Adrenal gland (tissue), 12 donors: ENCODE measurements around the gene INPP4B. TPM values are rescaled to one million over a fixed set of nuclear protein-coding genes. Genes with fewer than 3 reads are reported as not detected.

Experiments
- DNase-seq, 7 donors: peaks; one replicate each; pipeline ENCODE4 v3.0.0-alpha.2; 2019 to 2020
- H3K27ac ChIP-seq, 5 donors: fragments of 200-600 bp; sonication (generic) in 4 of 5; 1 replicate in 3 of 5; 2 replicates in 2 of 5; pipeline versions ENCODE4 v1.5.1 to v1.8.0; 2016 to 2020; ENCODE audit warnings: mild to moderate bottlenecking in 1 of 5
- H3K27me3 ChIP-seq: fragments of 200-600 bp; 2 replicates; pipeline ENCODE4 v1.8.0; 2021
- H3K36me3 ChIP-seq, 2 donors: fragments of 200-600 bp; replicated peaks in 1 of 2; 1 replicate in 1 of 2; 2 replicates in 1 of 2; pipeline versions ENCODE4 v1.5.1 to v1.8.0; 2018 to 2022
- H3K4me1 ChIP-seq, 2 donors: fragments of 200-600 bp; replicated peaks in 1 of 2; 1 replicate in 1 of 2; 2 replicates in 1 of 2; pipeline versions ENCODE4 v1.5.1 to v1.8.0; 2018 to 2021
- H3K4me3 ChIP-seq, 4 donors: fragments of 200-600 bp; sonication (generic) in 3 of 4; one replicate each; pipeline ENCODE4 v1.5.1; 2016 to 2018
- H3K9me3 ChIP-seq, 3 donors: fragments of 200-600 bp; sonication (generic) in 1 of 3; replicated peaks in 1 of 3; 1 replicate in 2 of 3; 2 replicates in 1 of 3; pipeline versions ENCODE4 v1.5.1 to v1.8.0; 2016 to 2021
- POLR2A ChIP-seq, 2 donors: fragments of 450-650 bp; IDR thresholded peaks; one replicate each; pipeline ENCODE4 v1.6.1; 2017; ENCODE audit warnings: antibody characterized with exemption in 2 of 2, mild to moderate bottlenecking in 2 of 2, moderate library complexity in 1 of 2
- WGBS, 4 donors: extraction: QIAGEN DNeasy Blood & Tissue Kit in 2 of 4; methylation state at CpG; one replicate each; pipeline versions ENCODE4 v1.1.5 to v1.1.7; 2013 to 2017; 5-methylcytosine and 5-hydroxymethylcytosine counted together
- intact Hi-C, 2 donors: fragments of 100-400 bp; cut with DNase I; formaldehyde crosslinking; loops; one replicate each; pipeline versions ENCODE4 v1.14.1 to v1.15.0; 2022 to 2023
- polyA plus RNA-seq, 3 donors: library from polyadenylated mRNA; stranded (reverse); fragments of 200-250 nt in 2 of 3; fragments of 350-450 nt in 1 of 3; fragmentation: Illumina TruSeq in 1 of 3; extraction: RNeasy Lipid Tissue Mini Kit (QIAGEN cat#74804) in 1 of 3; gene quantifications; one replicate each; pipeline ENCODE4 v1.2.3, GENCODE V29; 2013 to 2014
- total RNA-seq, 9 donors: library from RNA; depleted of rRNA in 4 of 9; stranded (reverse); fragments of >200 nt in 4 of 9; fragments of 120-200 nt in 1 of 9; fragmentation: NEBNext Ultra II Directional in 1 of 9; extraction: Animal tissue kit (Norgen Biotek cat#: 25700) in 1 of 9; gene quantifications; one replicate each; pipeline versions ENCODE4 v1.1.0 to v1.2.4, GENCODE V29; 2013 to 2023
- TF ChIP-seq, protein P1 (sequence below), 6 experiments: fragments of 450-650 bp in 4 of 6; fragments of 200-600 bp in 2 of 6; sonication (generic) in 1 of 6; IDR thresholded peaks; 1 replicate in 5 of 6; 2 replicates in 1 of 6; pipeline versions ENCODE4 v1.5.1 to v1.8.0; 2016 to 2021; ENCODE audit warnings: antibody characterized with exemption in 6 of 6, mild to moderate bottlenecking in 2 of 6, moderate library complexity in 1 of 6
- donor health status: healthy with polysubstance abuse.
- donor health status: Bipolar disorder and iron deficiency.
- donor health status: DM: yes; HTN: yes; CAD: no.
- donor health status: DM: no; HTN: no; CAD: no.
- donor health status: DM: no; HTN: no; CAD: no.
- donor health status: DM: yes; HTN: yes; CAD: no.

Gene INPP4B
- total and polyA plus RNA-seq, 12 donors, result 2.2 to 21.6 (median 11.8) TPM

DNA sequence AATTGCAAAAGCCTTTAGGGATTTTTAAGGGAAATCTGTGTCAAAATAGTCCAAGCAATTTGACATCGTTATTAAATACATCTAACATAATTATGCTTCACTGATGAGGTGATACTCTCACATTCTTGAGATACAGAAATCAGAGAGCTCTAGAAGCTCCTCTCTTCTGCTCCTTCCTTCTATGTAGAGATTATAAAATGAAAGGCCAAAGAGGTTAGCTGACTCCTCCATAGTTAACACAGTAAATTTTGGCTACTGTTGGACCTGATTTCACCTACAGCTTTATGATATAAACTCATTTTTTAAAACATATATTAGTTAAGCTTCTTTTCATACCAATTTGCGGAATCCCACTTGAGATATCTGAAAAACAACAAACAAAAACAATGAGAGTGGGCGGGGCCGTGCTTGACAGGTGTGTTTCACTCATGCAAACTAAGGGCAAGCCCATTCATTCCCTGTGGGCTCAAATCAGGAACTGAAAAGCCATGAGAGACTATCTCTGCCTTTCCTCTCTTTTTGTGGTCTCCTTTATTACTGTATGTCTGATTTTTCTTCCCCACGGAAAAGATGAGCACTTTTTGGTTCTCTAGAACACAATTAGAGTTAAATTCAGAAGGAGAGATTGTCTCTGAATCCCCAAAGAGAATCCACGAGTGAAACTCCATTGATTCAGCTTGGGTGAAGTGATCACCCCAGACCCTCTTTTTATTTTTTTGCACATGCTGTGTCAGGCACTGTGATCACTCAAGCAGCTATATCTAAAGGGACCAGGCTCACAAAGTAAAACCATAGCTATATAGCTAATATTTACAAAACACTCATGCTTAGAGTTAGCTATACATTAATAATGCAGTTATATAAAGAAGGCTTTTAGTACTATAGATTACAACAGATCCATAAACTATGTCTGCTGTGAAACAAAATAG lies 643.4 kb downstream of the INPP4B start:
- intact Hi-C loops, result no loop called here
- DNase-seq, result no peak
- Histone ChIP-seq H3K36me3 (no peaks in the 10 kb centered on the region), H3K27ac (no peak overlapping the region), H3K9me3 (no peaks in the 10 kb centered on the region), H3K4me1 (no peaks in the 10 kb centered on the region), H3K27me3 (no peaks in the 10 kb centered on the region), H3K4me3 (no peak overlapping the region)
- TF ChIP-seq, protein P1, sequence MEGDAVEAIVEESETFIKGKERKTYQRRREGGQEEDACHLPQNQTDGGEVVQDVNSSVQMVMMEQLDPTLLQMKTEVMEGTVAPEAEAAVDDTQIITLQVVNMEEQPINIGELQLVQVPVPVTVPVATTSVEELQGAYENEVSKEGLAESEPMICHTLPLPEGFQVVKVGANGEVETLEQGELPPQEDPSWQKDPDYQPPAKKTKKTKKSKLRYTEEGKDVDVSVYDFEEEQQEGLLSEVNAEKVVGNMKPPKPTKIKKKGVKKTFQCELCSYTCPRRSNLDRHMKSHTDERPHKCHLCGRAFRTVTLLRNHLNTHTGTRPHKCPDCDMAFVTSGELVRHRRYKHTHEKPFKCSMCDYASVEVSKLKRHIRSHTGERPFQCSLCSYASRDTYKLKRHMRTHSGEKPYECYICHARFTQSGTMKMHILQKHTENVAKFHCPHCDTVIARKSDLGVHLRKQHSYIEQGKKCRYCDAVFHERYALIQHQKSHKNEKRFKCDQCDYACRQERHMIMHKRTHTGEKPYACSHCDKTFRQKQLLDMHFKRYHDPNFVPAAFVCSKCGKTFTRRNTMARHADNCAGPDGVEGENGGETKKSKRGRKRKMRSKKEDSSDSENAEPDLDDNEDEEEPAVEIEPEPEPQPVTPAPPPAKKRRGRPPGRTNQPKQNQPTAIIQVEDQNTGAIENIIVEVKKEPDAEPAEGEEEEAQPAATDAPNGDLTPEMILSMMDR (IDR thresholded peaks at IDR 0.05), result no peak
- no peak for TF ChIP-seq POLR2A (IDR thresholded peaks at IDR 0.05)
- WGBS, 4 donors, result 89 to 91% (median 90%) methylated on average over 6 of the region's 6 CpGs

DNA sequence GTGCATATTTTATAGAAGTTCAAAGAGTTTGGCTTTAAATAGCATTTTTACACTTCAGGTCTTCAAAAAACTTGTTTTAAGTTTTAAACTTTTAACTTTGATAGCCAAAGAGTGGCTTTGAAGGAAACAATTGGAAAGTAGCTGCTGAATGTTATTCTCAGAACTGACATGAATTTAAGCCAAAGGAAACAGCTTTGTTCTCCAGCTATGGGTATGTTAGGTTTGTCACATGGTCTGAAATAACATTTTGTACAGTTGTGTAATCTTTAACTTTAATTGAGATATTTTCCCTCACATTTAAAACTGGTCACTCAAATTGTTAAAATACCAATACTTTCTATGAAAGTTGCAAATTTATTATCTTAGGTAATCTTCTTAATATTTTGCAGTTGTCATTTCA lies 645.1 kb downstream of the INPP4B start:
- no peak for DNase-seq
- Histone ChIP-seq H3K27ac (no peak overlapping the region), H3K36me3 (no peaks in the 10 kb centered on the region), H3K4me3 (no peak overlapping the region), H3K9me3 (no peaks in the 10 kb centered on the region), H3K4me1 (no peaks in the 10 kb centered on the region), H3K27me3 (no peaks in the 10 kb centered on the region)
- no peak for TF ChIP-seq POLR2A (IDR thresholded peaks at IDR 0.05)
- TF ChIP-seq, protein P1 (IDR thresholded peaks at IDR 0.05), result no peak
- intact Hi-C loops, result no loop called here

DNA sequence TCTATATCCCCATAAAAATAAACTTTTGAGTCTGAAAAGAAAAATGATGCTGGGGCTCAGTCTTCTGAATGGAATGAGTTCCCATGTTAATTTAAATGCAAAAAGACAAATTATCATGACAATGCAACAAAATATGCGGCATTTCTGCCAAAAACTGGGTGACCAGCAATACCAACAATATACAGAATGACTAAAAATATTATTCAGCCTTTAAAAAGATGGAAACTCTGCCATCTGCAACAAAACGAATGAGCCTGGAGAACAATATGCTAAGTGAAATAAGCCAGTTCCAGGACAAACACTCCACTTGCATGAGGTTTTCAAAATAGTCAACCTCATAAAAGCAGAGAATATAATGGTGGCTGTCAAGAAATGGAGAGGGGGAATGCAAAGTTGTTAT lies 651.2 kb downstream of the INPP4B start:
- H3K27ac ChIP-seq, result no peak overlapping the region
- no peak overlapping the region for H3K4me3 ChIP-seq
- no peaks in the 10 kb centered on the region for H3K9me3 ChIP-seq
- no peaks in the 10 kb centered on the region for H3K27me3 ChIP-seq
- no peaks in the 10 kb centered on the region for H3K4me1 ChIP-seq
- WGBS, 4 donors, result 83 to 88% (median 84%) methylated on average over 2 of the region's 2 CpGs
- intact Hi-C loops, result no loop called here
- TF ChIP-seq, protein P1 (IDR thresholded peaks at IDR 0.05), result no peak
- TF ChIP-seq POLR2A (IDR thresholded peaks at IDR 0.05), result no peak
- DNase-seq, result no peak
- no peaks in the 10 kb centered on the region for H3K36me3 ChIP-seq

DNA sequence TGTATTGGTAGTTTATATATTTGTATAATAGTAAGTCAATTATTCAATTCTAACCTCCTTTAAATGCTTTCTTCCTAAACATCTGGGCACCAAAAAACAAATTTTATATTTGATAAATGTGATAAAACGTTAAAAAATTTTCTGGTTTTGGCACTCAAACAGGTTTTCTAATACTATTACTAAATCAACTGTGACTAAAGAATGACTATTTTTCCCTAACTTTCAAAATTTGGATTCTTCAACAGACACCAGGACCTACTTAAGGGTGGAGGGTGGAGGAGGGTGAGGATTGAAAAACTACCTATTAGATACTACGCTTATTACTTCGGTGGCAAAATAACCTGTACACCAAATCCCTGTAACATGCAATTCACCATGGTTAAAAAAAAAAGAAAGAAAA lies 654.2 kb downstream of the INPP4B start:
- no peak overlapping the region for H3K4me3 ChIP-seq
- no peaks in the 10 kb centered on the region for H3K9me3 ChIP-seq
- no peaks in the 10 kb centered on the region for H3K27me3 ChIP-seq
- WGBS, 4 donors, result 53 to 59% (median 56%) methylated on average over 3 of the region's 3 CpGs
- TF ChIP-seq, protein P1 (IDR thresholded peaks at IDR 0.05), result no peak
- no peak for TF ChIP-seq POLR2A (IDR thresholded peaks at IDR 0.05)
- H3K4me1 ChIP-seq, result no peaks in the 10 kb centered on the region
- intact Hi-C loops, result no loop called here
- H3K27ac ChIP-seq, result no peak overlapping the region
- no peaks in the 10 kb centered on the region for H3K36me3 ChIP-seq
- no peak for DNase-seq
